CMK (cell line): Measurements from ENCODE around the gene SPATA9.

Source experiments
- DNase-seq: peaks from one replicate; pipeline ENCODE4 v3.0.0-alpha.2; 2010; ENCODE audit warnings: low read depth

The SPATA9 gene

GRCh38 chr5:95619514-95620029, 63.2 kb downstream of the SPATA9 start:
- DNase-seq = no peak

GRCh38 chr5:95619096-95619495, 63.7 kb downstream of the SPATA9 start:
- no peak for DNase-seq

- DNase-seq = no peak
These were observed 65.7 kb downstream of the SPATA9 start for GRCh38 chr5:95617057-95617456.

GRCh38 chr5:95615164-95615467, 67.7 kb downstream of the SPATA9 start:
- DNase-seq = no peak

GRCh38 chr5:95613514-95613913, 69.3 kb downstream of the SPATA9 start:
- no peak for DNase-seq

GRCh38 chr5:95611396-95611795, 71.4 kb downstream of the SPATA9 start:
- no peak for DNase-seq

- no peak for DNase-seq
These were observed 72.2 kb downstream of the SPATA9 start for GRCh38 chr5:95610546-95610945.

- DNase-seq = no peak
These were observed 73.1 kb downstream of the SPATA9 start for GRCh38 chr5:95609711-95610110.
